TTC549 (cell line): Measurements from ENCODE around the gene INSYN2B.
"Not testable (repeated sequence)": the region's sequence is repeated elsewhere in the genome, so short reads cannot be mapped to it uniquely, and the experiment has no call there.

Source experiments
- FAIRE-seq: peaks from 2 replicates; lab custom pipeline; 2012; peaks lifted over from hg19 to GRCh38; lab: Jason Lieb, UNC

INSYN2B gene

DNA sequence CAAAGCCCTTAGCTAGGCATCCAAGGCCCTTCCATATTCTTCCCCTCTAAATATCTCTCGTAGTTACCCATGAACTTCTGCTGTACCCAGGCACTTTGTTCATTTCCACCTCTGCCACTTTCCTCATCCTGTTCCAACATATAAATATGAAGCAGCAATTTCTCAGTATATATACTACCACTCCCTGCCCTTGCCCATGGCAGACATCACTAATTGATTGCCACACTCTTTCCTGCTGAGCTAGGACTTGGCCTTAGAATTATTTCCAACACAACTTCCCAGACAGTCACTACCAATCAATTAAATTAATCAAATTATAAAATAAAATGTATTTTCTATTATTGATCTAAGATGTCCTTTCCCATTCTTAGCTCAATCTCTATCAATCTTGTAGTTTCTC is 8.5 kb downstream of the INSYN2B start:
- no peak for FAIRE-seq

DNA sequence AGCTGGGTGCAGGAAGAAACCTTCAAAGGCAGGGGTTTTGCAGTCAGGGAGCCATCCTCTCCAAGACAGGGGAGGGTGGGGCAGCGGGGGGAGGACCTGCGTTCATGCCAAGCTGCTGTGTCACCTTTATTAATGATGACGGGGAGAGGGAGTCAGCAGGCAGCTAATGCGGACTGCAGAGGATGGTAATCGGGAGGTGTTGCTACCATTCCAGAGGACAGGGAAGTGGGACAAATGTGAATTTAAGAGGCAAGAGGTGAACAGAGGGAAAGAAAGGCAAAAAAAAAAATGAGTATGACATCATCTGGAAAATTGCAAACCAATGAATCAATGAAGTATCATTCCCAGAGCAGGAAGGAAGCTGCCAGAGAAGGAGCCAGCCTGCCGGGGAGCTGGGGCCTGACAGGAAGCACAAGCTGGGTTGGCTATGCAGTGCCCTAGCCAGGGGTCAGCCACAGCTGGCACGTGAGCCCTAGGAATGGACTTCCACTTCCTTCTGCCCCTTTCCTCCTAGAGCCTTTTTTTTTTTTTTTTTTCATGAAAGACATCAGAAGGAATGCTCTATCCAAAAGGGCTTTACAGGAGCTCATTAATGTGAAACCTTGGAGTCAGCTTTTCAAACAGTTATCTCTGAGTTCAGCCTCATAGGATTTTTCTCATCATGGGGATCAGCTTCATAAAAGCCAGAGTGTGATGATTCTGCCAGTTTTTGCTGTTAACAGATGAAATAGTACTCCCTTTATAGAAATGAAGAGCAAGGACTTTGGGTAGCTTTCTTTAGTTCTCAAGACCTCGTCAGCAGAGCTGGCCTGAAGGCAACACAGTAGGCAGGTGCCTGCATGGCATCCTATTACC is 9.2 kb downstream of the INSYN2B start:
- FAIRE-seq: no peak

DNA sequence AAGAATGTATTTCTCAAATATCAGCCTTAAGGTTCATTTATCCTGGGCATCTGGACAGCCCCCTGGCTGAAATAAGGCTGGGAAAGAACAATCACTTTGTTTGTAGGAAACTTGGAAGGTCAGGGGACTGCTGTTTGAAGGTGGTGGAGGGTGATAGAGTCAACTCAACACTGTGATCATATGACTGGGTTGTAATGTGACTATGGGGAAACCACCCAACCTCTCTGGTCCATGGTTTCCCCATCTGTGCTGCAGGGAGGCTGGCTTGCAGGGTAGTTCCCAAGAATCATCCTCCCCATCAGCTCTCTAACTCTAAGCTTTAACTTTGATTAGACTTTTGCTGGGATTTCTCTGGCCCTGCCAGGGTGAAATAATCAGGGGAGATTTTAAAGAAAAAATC is 10.0 kb downstream of the INSYN2B start:
- FAIRE-seq: no peak

- FAIRE-seq: no peak
Measured at GRCh38 chr5:169964246-169964645, 16.0 kb downstream of the INSYN2B start.

DNA sequence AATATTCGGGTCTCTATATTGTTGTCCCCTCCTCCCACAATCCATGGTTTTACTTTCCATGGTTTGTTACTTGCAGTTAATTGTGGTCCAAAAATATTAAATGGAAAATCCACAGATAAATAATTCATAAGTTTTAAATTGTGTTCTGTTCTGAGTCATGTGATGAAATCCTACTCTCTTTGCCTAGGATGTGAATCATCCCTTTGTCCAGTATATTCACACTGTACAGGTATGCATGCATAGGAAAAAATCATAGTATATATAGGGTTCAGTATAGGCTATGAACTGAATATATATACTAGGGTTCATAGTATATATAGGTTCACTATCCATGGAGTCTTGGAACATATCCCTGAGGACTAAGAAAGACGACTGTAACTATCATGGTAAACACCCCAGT is 19.6 kb downstream of the INSYN2B start:
- FAIRE-seq: no peak

- no peak for FAIRE-seq
Measured at GRCh38 chr5:169958278-169958677, 22.0 kb downstream of the INSYN2B start.

- FAIRE-seq: no peak
Measured at GRCh38 chr5:169956756-169957155, 23.5 kb downstream of the INSYN2B start.

DNA sequence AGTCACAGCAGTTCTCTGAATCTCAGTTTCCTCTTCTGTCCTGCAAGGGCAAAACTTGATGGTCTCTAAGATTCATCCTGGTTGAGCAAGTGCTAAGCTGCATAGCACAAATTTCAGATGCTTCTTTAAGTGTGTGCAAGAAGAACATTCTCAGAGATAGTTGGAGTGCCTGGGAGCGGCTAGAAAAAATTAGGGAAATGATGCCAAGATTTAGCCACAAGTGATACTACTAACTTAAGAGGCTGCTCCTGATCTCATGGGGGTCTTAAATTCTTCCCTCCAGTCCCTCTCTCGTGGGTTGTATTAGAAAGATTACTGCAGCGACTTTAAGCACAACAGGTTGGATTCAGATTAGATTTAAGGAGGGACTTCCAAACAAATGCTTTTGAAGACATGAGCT is 24.2 kb downstream of the INSYN2B start:
- no peak for FAIRE-seq

GRCh38 chr5:169954786-169955185 is 25.5 kb downstream of the INSYN2B start:
- no peak for FAIRE-seq

DNA sequence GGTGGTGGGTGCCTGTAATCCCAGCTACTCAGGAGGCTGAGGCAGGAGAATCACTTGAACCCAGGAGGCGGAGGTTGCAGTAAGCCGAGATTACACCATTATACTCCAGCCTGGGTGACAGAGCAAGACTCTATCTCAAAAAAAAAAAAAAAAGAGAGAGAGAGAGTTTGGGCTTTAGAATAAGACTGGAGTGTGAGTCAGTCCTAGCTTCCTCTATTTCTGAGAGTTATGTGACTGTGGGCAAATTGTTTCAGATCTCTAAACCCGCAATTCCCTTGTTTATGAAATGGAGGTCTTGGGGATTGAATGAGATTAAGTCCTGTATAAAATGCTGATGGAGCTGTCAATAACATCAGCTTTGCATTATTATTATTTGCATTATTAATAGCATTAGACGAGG is 27.1 kb downstream of the INSYN2B start:
- not testable (repeated sequence) for FAIRE-seq

DNA sequence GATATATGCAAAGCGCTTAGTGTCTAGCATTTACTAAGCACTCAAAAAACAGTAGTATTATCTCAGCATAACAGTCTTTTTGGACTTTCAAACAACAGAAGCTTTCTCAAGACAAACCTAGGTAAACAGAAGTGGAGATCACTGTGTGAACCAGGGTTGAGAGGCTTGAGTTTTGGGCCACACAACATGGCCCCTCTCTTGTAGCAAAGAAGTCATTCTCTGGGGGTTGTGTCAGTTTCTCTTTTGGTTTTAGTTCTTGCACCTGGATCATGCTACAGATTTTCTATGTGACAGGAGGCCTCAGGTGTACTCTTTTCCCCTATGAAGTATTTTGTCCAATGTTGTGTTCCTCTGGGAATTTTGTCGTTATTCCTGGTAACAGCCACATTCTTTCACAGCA is 30.0 kb downstream of the INSYN2B start:
- no peak for FAIRE-seq

DNA sequence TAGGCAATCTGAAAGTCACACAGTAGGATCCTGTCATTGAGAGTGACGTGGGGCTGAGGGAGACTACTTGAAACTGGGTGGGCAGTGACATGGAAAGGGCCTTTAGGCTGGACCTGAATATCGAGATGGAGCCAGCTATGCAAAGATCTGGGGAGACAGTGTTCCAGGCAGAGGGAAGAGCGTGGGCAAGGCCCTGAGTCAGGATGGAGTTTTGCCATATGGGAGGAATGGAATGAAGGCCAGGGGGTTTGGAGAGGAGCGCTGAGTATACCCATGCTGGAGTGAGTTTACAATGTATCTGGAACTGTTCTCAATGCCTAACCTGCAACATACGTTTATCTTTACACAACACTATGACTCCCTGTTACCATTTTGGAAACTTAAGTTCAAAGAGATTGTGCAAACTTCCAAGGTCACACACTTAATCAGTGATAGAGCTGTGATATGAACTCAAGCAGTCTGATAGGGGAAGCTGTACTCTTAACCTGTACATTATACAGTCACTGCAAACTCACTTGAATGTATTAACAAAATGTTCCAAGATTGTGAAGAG is 33.5 kb downstream of the INSYN2B start:
- no peak for FAIRE-seq

- FAIRE-seq: no peak
Measured at GRCh38 chr5:169945831-169946261, 34.4 kb downstream of the INSYN2B start.

DNA sequence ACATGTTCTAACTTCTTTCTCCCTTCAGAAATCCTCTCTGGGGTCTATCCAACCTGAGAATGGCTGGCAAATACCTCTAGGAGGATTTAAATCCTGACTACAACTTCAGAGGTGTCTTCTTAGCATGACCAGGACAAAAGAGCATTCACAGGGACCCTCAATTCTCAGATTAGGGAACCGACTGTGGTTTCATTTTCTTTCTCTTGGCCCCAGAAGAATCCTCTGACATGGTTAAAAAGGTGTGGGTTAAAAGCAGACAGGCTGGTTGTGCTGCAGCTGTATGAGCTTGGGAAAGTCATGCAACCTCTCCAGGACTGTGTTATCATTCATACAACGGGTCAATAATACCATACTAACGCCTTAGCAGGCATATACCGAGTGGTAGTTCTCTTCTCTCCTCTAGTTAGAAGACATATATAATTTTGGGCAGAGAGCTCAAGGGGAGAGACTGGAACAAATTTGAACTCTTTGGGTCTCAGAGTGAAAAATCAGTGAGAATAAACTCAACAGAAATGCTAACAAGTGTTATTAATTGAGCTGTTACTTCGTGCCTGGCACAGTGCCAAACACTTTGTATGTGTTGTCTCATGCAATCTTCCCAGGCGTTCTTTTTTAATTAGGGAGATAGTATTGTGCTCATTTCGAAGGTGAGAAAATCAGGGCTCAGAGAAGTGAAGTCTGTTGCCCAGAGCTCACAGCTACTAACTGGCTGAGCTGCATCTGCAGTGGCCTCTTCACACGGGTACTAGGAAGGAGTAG is 35.2 kb downstream of the INSYN2B start:
- no peak for FAIRE-seq

DNA sequence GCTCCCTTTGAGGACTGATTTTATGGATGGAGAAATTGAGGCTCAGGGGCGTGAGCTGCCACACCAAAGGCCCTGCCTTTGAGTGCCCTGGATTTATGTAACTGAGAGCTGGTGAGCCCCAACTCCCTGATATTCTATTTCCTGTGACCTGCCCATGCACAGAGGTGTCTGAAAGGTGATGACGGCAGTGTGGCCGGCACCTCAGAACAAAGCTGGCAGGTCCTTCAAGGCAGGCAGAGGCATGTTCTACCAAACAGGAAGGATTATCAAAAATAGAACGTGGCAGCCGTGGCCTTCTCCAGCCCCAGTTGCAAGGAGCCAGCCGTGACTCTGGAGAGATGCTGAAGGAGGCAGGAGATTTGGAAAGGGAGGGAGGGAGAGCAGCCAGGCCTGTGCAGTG is 36.2 kb downstream of the INSYN2B start:
- FAIRE-seq: no peak

DNA sequence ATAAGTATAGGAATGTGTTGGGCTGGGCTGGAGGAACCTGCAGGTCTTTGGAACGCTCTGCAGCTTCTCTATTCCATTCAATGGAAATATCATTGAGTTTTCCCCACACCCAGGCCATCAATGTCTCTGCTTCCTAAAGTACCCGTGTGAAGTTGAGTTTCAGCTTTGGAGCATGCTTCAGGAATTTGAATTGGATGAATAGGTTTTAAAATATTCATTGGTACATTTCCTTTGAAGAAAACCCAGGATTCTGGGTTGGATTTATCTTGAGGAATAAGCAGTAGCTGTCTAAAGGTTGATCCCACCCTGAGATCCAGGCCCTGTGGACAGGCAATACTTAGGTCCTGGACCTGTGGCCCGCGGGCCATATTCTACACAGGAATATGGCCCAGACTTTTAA is 37.3 kb downstream of the INSYN2B start:
- FAIRE-seq: no peak

DNA sequence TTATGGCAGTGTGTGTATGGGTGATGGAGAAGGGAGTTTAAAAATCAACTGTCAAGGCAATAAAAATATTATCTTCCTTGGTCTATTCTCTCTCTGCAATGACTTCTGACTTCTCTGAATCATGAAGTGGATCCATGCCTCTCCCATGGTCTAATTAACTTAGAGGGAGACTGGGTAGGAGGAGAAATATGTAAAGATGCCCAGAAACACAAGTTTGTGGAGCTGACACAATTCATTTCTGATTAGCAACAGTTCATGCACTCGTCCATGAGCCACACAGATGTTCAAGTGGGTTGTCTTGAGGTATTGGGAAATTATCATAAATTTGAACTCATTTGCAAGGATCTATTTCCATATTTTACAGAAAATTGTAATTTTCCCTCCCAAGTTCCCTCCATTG is 38.1 kb downstream of the INSYN2B start:
- no peak for FAIRE-seq

DNA sequence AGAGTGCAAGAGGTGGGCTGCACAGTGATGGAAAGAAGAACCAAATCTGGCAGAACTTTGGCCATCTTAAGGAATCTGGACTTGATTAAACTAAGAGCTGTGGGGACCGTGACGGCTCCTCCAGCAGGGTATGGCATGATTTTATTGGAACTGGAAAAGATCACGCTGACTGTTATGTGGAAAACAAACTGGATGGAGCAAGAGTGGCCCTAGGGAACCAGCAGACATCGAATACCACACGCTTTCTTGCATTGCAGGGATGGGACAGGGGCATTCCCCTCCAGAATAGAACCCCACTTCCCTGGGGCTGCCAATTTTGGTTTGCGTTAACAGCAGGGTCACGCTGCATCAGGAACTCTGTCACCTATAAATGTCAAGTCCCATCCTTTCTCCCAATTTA is 38.8 kb downstream of the INSYN2B start:
- no peak for FAIRE-seq

DNA sequence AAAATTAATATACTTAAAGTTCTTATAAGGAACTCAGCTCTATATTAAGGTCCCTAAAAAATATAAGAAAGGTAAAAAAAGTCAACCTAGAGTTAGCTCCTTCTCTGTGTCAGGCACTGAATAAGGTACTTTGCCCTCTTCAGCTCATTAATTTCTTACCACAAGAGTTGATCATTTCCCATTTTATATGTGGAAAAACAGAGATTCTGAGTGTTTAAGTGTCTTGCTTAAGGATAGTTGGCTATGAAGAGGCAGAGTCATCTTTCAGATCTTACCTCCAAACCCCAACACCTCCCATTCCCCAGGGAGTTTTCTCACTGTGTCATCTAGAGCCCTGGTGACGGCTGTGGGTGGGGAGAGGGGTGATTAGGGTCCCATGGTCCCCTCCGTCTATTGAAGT is 40.6 kb downstream of the INSYN2B start:
- no peak for FAIRE-seq

DNA sequence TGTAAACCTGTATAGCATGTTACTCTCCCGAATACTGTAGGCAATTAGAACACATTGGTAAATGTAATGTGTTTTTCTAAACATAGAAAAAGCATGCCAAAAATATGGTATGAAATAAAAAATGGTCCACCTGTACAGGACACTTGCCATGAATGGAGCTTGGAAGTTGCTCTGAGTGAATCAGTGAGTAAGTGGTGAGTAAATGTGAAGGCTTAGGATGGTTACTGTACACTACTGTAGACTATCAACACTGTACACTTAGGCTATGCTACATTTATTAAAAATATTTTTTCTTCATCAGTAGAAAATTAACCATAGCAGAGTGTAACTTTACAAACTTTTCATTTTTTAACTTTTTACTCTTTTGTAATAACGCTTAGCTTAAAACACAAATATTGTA is 41.9 kb downstream of the INSYN2B start:
- FAIRE-seq: no peak

- FAIRE-seq: no peak
Measured at GRCh38 chr5:169935762-169936161, 44.5 kb downstream of the INSYN2B start.

GRCh38 chr5:169934990-169935389 is 45.3 kb downstream of the INSYN2B start:
- no peak for FAIRE-seq

DNA sequence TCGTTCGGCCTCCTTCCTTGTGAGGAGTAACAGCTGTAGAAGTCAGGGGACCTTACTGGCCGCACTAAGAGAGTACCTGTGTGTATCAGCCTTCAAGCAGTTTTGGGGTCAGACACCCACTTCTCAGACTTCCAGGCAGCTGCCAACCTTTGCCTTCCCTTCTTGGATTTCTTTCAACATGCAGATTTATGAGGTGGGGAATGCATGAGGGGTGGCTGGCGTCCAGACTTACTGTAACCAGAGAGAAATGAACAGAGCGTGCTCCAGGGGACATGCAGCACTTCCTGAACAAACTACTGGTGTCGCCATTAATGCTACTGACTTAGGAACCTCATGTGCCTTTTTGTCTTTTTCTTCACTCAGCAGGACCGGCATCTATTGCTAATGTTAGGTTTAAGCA is 46.7 kb downstream of the INSYN2B start:
- FAIRE-seq: no peak
